Muscle layer of colon (tissue), 2 donors: ENCODE data around the gene FOXG1.

Source experiments
- H3K27ac ChIP-seq: one replicate; pipeline ENCODE4 v1.7.0; 2013; ENCODE audit warnings: low read depth, mild to moderate bottlenecking, low read length, moderate library complexity
- H3K27me3 ChIP-seq, 2 donors: one replicate each; pipeline ENCODE4 v1.7.0; 2013; ENCODE audit warnings: low read length in 2 of 2, mild to moderate bottlenecking in 2 of 2; ENCODE audit not compliant: insufficient read depth in 2 of 2, control insufficient read depth in 1 of 2
- H3K36me3 ChIP-seq: one replicate; pipeline ENCODE4 v1.7.0; 2013; ENCODE audit warnings: mild to moderate bottlenecking, low read length; ENCODE audit not compliant: insufficient read depth
- H3K4me1 ChIP-seq: one replicate; pipeline ENCODE4 v1.7.0; 2013; ENCODE audit warnings: mild to moderate bottlenecking, low read length; ENCODE audit not compliant: insufficient read depth
- H3K4me3 ChIP-seq, 2 donors: one replicate each; pipeline ENCODE4 v1.7.0; 2013; ENCODE audit warnings: low read length in 2 of 2, low read depth in 1 of 2, mild to moderate bottlenecking in 1 of 2, moderate library complexity in 1 of 2
- H3K9ac ChIP-seq: one replicate; pipeline ENCODE4 v1.7.0; 2013; ENCODE audit warnings: low read length
- H3K9me3 ChIP-seq: one replicate; pipeline ENCODE4 v1.7.0; 2013; ENCODE audit warnings: mild to moderate bottlenecking, low read length
- donor health status: abdominal sarcoma.
- donor health status: Adenocarcinoma of cecum.

FOXG1 gene

GRCh38 chr14:28782301-28782700, 15.7 kb downstream of the FOXG1 start:
- Histone ChIP-seq H3K9ac (no peak overlapping the region), H3K9me3 (peaks cover 6% of the 10 kb centered on the region), H3K36me3 (no peaks in the 10 kb centered on the region), H3K27me3 (peaks cover 70 to 74% of the 10 kb centered on the region in 2 donors), H3K4me1 (peaks cover 16% of the 10 kb centered on the region), H3K4me3 (no peak overlapping the region), H3K27ac (no peak overlapping the region)

- H3K27ac ChIP-seq: no peak overlapping the region
Observed at GRCh38 chr14:28783664-28784063, 17.1 kb downstream of the FOXG1 start.

GRCh38 chr14:28784096-28785048, 17.8 kb downstream of the FOXG1 start:
- Histone ChIP-seq H3K4me3 (no peak overlapping the region), H3K27ac (no peak overlapping the region), H3K27me3 (peaks cover 54 to 64% of the 10 kb centered on the region in 2 donors), H3K36me3 (no peaks in the 10 kb centered on the region), H3K4me1 (peaks cover 16% of the 10 kb centered on the region), H3K9ac (no peak overlapping the region), H3K9me3 (peaks cover 6% of the 10 kb centered on the region)

More at GRCh38 chr14:28783664-28784063, 17.1 kb downstream of the FOXG1 start:
- Histone ChIP-seq H3K36me3 (no peaks in the 10 kb centered on the region), H3K9ac (no peak overlapping the region), H3K27me3 (peaks cover 56 to 64% of the 10 kb centered on the region in 2 donors), H3K4me1 (peaks cover 16% of the 10 kb centered on the region), H3K4me3 (no peak overlapping the region), H3K9me3 (peaks cover 6% of the 10 kb centered on the region)

DNA sequence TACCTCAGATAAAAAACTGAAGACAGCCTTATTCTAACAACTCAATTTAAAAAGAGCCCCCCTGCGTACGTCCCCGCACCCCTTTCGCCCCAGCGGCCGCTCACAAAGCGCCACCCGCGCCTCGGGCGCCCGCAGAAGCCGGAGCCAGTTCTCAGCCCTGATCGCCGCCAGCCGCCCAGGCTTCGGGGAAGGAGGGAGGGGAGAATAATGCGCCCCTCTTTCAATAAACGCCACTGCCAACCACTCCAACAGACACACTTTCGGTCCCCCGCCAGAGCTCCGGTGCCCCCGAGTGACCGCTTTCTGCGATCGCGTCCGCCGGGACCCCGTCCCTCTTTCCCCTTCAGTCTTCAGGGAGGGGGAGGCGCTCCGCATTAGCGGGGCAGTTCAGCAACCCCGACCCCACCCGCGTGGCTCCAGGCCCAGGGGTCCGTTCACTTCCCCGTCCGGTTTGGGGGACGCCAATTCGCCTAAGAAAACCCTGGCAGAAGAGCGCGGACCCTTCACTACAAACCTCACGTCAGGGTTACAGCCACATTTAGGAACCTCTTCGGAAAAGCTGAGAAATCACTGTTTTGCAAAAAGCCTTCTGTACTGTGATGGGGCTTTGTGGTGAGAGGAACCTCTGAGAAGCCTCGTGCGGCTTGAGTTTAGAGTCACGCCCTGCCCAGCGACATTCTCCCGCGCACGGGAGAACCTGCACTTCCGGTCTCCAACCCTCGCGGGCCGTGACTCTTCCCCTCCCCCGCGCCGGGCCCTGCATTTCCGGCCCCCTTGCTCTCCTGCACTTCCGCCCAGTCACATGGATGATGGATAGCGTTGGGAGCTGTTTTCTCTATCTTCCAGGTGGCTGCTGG, 18.7 kb downstream of the FOXG1 start:
- peaks cover 6% of the 10 kb centered on the region for H3K9me3 ChIP-seq
- peaks cover 45 to 58% of the 10 kb centered on the region in 2 donors for H3K27me3 ChIP-seq
- no peak overlapping the region for H3K27ac ChIP-seq
- no peaks in the 10 kb centered on the region for H3K36me3 ChIP-seq
- H3K9ac ChIP-seq: no peak overlapping the region
- H3K4me3 ChIP-seq: peak overlapping the region in 1 of 2 donors; percentile 48
- H3K4me1 ChIP-seq: peaks cover 16% of the 10 kb centered on the region

GRCh38 chr14:28807518-28807917, 40.9 kb downstream of the FOXG1 start:
- Histone ChIP-seq H3K9ac (no peak overlapping the region), H3K9me3 (no peaks in the 10 kb centered on the region), H3K27ac (no peak overlapping the region), H3K4me1 (no peaks in the 10 kb centered on the region), H3K4me3 (no peak overlapping the region), H3K36me3 (no peaks in the 10 kb centered on the region), H3K27me3 (no peaks in the 10 kb centered on the region)

DNA sequence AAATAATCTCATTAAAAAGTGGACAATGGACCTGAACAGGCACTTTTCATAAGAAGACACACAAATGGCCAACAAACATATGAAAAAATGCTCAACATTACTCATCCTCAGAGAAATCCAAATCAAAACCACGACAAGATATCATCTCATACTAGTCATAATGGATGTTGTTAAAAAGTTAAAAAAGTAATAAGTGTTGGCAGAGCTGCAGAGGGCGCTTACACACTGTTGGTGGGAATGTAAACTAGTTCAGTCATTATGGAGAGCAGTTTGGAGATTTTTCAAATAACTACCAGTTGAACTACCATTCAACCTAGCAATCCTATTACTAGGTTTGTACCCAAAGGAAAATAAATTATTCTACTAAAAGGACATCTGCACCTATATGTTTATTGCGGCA, 47.2 kb downstream of the FOXG1 start:
- H3K27me3 ChIP-seq: no peaks in the 10 kb centered on the region
- no peaks in the 10 kb centered on the region for H3K9me3 ChIP-seq
- H3K9ac ChIP-seq: no peak overlapping the region
- H3K27ac ChIP-seq: no peak overlapping the region
- no peak overlapping the region for H3K4me3 ChIP-seq
- H3K4me1 ChIP-seq: no peaks in the 10 kb centered on the region
- H3K36me3 ChIP-seq: no peaks in the 10 kb centered on the region
